ENCODE data around the gene SNTG2. TPM values are rescaled to one million over a fixed set of nuclear protein-coding genes. Genes with fewer than 3 reads are reported as not detected.

SNTG2 gene
- total RNA-seq, 2 experiments from 2014 or later, result 2.5 to 3.2 TPM

DNA sequence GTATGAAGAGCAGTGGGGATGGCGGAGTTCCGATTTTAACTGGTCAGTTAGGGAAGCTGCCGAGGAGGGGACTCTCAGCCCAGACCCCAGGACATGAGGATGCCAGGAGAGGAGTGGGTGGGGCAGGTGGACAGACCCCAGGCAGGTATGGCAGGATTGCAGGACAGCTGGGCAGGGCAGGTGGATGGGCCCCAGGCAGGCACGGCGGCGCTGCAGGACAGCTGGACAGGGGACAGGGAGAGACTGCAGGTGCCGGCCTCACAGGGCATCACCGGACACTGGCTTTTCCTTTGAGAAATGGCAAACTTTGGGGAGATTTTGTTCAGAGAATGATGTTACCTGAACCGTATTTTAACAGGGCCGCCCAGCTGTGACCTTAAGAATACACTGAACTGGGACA lies 127.7 kb downstream of the SNTG2 start:
- intact Hi-C loops (cut with micrococcal nuclease), result no loop called here
- TF ChIP-seq, protein P1, sequence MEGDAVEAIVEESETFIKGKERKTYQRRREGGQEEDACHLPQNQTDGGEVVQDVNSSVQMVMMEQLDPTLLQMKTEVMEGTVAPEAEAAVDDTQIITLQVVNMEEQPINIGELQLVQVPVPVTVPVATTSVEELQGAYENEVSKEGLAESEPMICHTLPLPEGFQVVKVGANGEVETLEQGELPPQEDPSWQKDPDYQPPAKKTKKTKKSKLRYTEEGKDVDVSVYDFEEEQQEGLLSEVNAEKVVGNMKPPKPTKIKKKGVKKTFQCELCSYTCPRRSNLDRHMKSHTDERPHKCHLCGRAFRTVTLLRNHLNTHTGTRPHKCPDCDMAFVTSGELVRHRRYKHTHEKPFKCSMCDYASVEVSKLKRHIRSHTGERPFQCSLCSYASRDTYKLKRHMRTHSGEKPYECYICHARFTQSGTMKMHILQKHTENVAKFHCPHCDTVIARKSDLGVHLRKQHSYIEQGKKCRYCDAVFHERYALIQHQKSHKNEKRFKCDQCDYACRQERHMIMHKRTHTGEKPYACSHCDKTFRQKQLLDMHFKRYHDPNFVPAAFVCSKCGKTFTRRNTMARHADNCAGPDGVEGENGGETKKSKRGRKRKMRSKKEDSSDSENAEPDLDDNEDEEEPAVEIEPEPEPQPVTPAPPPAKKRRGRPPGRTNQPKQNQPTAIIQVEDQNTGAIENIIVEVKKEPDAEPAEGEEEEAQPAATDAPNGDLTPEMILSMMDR (IDR thresholded peaks at IDR 0.05), result no peak
- Mint-ChIP-seq H3K9me3 (no peaks in the 10 kb centered on the region), H3K4me1 (ENCODE audit: low read depth) (no peaks in the 10 kb centered on the region), H3K36me3 (ENCODE audit: low read depth) (no peaks in the 10 kb centered on the region), H3K27ac (no peak overlapping the region), H3K4me3 (no peak overlapping the region), H3K27me3 (no peaks in the 10 kb centered on the region)
- POLR2A ChIA-PET, result no interaction called here
- ATAC-seq (no peak), DNase-seq (no peak)
- CTCF ChIA-PET, result no interaction called here

DNA sequence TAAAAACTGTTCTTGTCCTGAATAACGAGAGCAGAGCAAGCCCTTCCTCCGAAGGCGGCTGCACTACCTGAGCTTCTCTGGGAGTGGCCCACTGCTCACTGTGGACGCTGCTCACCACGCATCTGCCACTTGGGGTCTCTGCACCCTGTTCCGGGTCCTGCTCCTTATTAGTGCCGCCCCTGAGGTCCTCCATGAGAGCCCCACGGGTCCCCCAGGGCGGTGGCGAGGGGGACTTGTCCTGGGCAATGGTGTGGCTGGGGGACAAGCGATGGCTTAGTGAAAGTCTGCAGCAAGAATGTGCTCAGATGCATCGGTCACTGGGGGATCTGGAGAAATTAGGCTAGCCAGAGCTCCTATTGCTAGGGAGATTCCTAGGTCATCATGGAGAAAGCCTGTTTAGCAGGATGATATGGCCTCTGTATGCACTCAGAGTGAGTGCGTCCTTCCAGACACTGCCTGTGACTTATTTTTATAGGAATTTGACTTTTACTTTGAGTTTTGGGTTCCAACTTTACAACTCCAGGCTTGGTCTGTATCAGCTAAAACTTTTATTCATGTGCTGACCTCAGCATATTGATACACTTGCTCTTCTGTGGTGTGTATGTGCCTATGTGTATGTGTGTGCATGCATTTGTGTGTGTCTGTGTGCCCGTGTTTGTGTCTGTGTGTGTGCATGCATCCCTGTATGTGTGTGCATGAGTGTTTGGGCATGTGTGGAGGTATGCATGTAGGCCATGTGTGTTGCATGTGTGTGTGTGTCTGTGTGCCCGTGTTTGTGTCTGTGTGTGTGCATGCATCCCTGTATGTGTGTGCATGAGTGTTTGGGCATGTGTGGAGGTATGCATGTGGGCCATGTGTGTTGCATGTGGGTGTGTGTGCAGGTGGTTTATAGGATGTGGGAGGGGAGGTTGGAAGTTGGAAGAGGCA lies 129.5 kb downstream of the SNTG2 start:
- TF ChIP-seq, protein P1 (IDR thresholded peaks at IDR 0.05), result no peak
- H3K4me3 Mint-ChIP-seq, result no peak overlapping the region
- CTCF ChIA-PET, result no interaction called here
- H3K9me3 Mint-ChIP-seq, result no peaks in the 10 kb centered on the region
- intact Hi-C loops (cut with micrococcal nuclease), result no loop called here
- H3K27me3 Mint-ChIP-seq, result no peaks in the 10 kb centered on the region
- DNase-seq (no peak), ATAC-seq (no peak)
- H3K27ac Mint-ChIP-seq, result no peak overlapping the region
- no peaks in the 10 kb centered on the region for H3K4me1 Mint-ChIP-seq (ENCODE audit: low read depth)
- H3K36me3 Mint-ChIP-seq (ENCODE audit: low read depth), result no peaks in the 10 kb centered on the region
- POLR2A ChIA-PET, result no interaction called here

DNA sequence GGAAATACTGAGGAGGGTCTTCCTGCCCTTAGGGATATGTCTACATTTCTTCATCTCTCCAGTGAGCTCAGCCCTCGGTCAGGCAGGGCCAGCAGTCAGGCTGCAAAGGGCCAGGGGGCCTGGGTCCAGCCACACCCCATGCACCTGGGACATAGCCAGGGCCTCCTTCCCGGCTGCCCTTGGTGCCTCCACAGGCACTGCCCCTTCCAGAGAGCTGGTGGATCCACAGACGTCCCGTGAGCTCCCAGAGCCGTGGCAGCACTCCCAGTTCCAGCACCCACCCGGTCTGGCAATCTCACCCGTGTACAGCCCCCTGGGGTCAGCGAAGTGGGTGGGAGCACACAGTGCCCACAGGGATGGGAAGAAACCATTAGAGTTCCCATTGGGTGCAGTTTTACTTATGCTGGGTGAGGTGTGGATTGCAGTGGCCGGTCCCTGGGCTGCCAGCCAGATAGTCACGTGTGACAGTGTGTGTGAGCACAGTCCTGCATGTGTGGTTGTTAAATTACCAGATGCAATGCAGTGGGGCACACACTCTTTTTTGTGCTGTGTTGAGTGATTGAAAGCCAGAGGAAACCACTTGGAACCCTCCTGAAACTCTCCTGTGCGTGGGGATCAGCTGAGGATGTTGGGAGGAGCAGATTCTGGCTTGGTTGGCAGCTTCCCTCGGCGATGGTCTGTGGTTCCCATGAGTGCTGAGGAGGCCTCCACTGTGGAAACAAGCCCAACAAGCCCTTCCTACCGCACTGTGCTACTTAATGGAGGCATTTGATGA lies 131.0 kb downstream of the SNTG2 start:
- Mint-ChIP-seq H3K27me3 (no peaks in the 10 kb centered on the region), H3K9me3 (no peaks in the 10 kb centered on the region), H3K27ac (no peak overlapping the region), H3K4me1 (ENCODE audit: low read depth) (no peaks in the 10 kb centered on the region), H3K36me3 (ENCODE audit: low read depth) (no peaks in the 10 kb centered on the region), H3K4me3 (no peak overlapping the region)
- ATAC-seq (no peak), DNase-seq (no peak)
- ChIA-PET CTCF (no interaction called here), POLR2A (no interaction called here)
- TF ChIP-seq, protein P1 (IDR thresholded peaks at IDR 0.05), result no peak
- intact Hi-C loops (cut with micrococcal nuclease), result no loop called here

DNA sequence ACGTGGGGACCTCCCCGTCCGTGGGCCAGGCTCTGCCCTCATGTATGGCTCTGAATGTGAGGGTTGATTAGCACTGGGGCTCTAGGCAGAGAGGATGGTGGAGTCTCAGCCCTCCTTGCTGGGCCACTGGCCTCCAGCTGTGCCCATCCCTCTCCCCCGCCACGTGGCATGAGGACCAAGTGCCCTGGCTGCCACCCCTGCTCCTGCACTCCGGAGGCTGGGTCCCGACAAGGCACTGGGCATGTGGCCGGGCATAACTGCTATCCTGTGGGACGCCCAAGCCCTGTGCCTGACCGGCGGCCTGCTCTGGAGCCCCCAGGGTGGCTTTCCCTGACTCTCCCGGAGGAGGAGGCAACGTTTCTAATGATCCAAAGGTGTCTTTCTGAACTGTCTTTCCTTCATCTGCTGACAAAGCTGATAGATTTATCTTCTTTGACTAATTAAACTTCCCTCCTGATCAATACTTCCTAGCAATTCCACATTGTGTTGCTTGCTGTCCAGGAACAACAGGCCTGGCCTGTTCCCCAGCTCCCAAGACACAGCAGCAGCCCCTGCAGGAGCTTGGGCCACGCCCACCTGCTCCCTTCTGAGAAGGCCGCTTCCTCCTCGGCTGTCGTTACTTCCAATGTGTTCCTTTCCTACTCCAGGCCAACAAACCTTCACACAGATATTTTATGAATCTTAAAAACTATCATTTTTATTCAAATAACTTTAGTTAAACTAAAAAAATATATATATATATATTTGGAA lies 132.0 kb downstream of the SNTG2 start:
- Mint-ChIP-seq H3K27me3 (no peaks in the 10 kb centered on the region), H3K4me1 (ENCODE audit: low read depth) (no peaks in the 10 kb centered on the region), H3K27ac (no peak overlapping the region), H3K9me3 (no peaks in the 10 kb centered on the region), H3K4me3 (no peak overlapping the region), H3K36me3 (ENCODE audit: low read depth) (no peaks in the 10 kb centered on the region)
- DNase-seq (no peak), ATAC-seq (no peak)
- POLR2A ChIA-PET, result no interaction called here
- CTCF ChIA-PET, result no interaction called here
- intact Hi-C loops (cut with micrococcal nuclease), result no loop called here
- TF ChIP-seq, protein P1 (IDR thresholded peaks at IDR 0.05), result no peak
